HG02623 (cell line): Measurements from ENCODE around the gene DGKD.

Experiments used
- ATAC-seq: cut with Tn5 transposase; IDR thresholded peaks from one replicate; pipeline ENCODE4 v1.9.1; 2021; ENCODE audit warnings: moderate library complexity; ENCODE audit not compliant: unreplicated experiment

The DGKD gene

DNA sequence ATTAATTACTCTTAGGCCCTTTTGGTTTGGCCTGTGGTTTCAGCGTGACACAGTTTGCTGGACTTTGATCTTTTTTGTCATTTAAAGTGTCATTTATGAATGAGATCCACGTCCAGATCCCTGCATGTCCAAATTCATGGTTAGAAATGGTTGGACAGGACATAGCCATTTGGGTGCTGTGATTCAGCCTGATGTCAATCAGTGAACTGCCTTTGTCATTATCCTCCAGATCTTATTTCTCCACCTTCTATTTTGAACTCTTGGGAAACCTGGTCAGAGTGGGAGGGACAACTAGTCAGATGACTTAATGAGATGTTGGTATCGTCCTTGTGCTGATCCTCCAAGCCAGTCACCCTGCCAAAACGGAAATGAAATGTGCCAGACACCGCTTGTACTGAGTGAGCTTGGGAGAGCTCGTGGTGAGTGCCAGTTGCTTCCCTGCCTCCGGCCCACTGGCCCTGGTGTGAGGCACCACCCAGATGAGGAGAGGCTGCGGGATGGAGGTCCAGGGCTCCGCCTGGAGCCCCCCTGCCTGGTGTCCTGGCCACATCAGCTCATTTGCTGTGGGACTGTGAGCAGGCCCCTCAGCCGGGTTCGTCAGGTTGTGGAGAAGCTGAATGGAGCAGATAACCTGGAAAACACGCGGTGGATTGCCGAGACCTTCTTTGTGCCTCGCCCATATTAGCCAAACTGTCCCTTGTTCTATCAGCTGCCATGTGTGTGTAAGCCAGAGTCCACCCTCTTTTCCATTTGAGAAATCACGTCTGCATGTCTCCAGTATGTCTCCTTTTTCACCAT is 70.1 kb downstream of the DGKD start:
- no peak for ATAC-seq

DNA sequence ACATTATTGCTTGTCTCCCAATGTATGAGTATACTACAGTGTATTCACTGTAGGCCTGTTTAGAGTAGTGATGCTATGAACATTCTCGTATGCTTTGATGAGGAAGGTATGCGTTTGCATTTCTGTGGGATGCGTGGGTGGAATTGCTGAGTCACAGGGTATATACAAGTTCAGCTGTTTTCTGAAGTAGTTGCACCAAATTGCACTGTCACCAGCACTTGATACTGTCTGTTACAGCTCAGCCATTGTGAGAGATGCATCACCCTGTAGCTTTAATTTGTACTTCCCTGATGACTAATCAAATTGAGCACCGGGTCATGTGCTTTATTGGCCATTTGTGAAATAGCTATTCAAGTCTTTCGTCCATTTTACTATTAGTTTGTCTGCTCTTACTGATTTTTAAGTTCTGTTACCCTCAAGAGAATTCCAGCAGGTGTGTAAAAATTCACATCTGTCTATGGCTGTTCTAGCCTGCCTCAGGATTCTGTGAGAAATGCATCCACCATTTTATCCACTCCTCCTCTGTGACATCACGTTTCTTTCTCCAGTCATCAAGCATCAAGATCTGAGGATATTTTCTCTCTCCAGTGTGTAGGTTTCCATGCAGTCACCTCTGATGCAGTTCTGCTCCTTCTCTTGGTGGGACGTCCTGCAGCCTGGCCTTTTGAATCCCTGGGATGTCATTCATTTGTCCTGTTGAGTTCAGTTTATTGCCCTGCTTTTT is 72.5 kb downstream of the DGKD start:
- ATAC-seq: no peak

DNA sequence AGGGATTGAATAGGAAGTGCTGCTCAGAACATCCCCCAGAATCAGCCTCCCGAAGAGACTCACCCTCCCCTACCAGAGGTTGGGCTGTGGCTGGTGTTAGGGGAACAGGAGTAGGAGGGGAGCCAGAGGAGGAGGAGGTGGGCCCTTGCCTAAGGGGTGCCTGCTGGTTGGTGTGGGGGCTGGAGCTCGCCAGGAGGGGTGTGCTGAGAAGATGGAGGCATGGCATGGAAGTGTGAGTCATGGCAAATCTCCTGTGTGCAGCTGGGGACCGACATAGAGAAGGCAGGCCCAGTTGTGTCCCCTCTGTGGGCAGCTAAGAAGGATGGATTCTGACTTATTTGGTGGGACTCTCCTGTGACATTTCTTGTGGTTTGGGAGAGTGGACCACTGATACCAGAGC is 73.7 kb downstream of the DGKD start:
- ATAC-seq: no peak

DNA sequence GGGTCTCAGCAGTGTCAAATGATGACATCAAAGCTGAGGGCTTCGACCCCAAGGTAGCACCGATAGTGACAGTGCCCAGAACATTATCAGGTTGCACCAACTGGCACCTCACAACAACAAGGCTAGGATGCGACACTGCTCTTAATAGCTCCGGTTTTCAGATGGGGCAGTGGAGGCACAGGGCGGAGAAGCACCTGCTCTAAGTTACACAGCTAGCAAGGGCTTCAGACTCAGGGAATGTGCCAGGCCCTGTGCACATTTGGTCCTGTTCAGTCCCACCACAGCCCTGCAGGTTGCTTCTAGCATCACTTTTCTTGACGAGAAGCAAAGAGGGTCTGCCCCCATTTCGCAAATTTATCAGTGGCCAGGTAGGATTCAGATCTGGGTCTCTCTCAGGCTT is 74.1 kb downstream of the DGKD start:
- no peak for ATAC-seq

DNA sequence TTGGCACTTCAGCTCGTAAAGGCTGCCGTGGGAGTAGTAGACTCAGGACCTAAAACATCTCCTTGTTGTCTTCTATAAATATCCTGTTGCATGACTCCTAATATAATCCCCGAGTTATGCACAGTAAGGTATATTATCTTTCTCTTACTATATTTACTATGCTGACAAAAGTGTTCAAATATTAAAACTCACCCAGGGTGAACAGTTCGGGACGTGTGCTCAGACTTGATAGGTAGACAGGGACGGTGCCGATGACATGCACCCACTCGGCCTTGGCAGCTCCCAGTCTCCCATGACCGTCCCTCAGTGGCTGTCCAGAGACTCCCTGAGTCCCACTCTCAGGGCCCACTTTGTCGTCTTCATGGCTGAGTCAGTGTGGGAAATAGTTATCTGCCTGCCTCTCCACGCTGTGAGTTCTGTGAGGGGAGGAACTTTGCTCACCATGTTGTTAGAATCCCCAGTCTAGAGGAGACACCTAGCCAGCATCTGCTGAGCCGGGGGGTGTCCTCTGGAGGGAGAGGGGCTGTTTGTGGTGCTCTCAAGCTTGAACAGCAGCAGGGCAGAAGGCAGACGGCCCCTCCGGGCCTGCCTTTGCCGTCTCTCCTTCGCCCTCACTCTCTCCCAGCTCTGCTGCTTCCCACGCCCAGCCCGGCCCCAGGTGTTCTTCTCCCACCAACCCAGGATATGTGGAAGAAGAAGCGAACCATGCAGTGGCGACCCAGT is 75.0 kb downstream of the DGKD start:
- no peak for ATAC-seq

DNA sequence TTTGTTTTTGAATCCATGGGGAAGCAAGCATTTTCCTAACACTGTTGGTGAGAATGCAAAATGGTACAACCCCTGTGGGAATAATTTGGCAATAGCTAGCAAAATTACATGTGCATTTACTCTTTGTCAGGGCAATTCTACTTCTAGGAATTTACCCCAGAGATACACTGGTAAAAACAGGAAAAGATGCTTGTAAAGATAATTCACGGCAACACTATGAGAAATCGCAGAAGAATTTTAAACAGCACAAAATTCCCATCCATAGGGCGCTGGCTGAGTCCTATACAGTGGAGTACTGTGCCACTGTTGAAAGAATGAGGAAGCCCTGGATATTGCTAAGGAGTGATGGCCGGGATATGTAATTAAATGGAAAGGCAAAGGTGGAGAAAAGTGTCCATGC is 75.8 kb downstream of the DGKD start:
- no peak for ATAC-seq

DNA sequence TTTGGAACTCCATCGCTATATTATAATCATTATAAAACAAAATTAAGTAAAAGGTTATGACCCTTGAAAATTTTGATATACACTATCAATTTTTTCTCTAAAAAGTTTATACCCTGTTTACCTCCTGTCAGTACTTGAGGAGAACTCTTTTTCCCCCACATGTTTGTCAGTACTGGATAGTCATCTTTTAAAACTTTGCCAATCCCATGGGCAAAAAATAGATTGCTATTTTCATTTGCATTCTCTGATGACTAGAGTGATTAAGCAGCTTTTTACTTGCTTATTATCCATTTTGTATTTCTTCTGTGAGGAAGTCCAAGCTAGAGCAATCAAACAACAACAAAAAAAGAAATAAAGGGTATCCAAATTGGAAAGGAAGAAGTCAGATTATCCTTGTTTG is 76.4 kb downstream of the DGKD start:
- ATAC-seq: no peak

DNA sequence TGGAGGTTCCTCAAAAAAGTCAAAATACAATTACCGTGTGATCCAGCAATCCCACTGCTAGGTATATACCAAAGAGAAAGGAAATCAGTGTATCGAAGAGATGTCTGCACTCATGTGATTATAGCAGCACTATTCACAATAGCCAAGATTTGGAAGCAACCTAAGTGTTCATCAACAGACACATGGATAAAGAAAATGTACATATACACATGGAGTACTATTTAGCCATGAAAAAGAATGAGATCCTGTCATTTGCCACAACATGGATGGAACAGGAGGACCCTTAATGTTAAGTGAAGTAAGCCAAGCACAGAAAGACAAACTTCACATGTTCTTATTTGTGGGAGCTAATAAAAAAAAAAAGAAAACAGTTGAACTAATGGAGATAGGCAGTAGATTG is 78.7 kb downstream of the DGKD start:
- no peak for ATAC-seq

DNA sequence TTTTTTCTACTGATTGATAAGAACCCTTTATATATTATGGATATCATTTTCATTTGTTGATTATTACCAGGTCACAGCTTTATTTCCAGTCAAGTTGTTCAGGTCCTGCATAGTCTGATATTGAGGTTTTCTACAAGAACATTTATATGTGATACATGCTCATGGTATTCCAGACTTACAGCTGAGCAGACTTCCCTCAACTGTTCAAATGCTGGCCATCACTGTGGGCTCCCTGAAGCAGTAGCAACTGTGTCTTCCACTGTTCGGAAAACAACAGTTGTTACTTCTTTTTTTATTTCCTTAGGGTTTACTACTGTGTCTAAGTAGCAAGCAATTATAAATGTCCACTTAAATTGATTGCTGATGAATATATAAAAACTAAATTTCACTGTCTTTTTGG is 79.5 kb downstream of the DGKD start:
- ATAC-seq: no peak

DNA sequence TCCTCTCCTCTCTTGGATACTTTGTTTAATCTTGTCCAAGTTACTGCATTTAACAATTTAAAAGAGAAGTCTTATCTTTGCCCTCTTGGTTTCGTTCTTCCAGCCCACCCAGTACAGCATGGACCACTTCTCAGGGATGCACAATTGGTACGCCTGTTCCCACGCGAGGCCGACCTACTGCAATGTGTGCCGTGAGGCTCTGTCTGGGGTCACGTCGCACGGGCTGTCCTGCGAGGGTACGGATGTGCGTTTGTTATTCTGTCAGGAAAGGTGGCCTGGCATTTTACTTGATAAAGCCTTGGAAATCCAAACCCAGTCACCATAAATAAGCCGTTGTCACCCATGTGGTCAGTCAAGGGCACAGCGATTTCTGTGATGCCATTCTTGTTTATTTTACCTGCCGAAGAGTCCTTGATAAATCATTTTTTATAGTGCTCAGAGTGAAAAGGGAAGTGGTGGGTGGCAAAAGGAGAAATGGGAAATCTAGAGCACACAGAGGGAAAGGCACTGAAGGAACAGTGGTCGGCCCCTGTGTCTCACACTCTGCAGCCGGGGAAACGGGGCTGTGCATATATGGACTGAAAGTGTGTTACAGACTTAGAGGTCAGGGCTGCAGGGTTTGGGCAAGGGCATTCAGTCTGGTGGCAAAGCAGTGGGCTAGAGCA is 80.5 kb downstream of the DGKD start:
- ATAC-seq: no peak

DNA sequence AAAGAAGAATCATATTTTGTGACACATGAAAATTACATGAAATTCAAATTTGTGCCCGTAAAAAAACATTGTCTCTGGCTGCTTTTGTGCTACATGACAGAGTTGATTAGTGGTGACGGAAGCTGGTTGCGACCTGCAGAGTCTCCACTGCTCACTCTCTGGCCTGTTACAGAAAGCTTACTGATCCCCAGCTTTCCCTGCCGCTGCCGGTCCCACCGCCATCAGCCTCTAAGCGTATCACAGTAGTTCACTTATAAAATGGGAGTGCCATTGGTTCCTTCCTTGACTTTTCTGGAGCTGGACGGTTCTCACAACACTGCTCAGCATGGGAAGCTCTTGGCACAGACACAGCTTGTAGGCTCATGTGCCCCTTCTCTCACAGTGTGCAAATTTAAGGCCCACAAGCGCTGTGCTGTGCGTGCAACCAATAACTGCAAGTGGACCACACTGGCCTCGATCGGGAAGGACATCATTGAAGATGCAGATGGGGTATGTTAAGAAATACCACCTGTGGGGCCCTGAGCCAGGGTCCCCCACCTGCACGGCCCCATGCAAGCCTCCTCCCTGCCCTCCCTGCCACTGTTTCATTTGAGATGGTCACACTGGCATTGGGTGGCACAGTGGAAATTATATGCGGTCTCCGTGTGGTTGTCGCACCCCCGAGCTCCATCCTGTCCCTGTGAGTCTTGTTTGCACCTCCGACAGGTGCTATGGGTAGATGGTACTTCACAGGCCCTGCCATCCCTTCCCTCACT is 81.3 kb downstream of the DGKD start:
- ATAC-seq: no peak

DNA sequence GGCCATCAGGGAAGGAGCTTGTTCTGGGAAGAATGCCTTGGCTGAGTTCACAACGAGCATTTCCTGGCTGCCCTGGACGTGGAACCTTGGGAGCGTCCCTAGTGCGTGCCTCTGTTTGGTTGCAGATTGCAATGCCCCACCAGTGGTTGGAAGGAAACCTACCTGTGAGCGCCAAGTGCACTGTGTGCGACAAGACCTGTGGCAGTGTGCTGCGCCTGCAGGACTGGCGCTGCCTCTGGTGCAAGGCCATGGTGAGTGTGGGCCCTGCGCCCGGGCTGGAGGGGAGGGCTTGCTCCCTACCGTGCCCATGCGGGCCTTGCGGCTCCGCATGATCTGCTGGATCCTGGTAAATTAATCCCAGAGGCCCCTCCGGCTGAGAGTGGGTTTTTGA is 81.9 kb downstream of the DGKD start:
- ATAC-seq: no peak

DNA sequence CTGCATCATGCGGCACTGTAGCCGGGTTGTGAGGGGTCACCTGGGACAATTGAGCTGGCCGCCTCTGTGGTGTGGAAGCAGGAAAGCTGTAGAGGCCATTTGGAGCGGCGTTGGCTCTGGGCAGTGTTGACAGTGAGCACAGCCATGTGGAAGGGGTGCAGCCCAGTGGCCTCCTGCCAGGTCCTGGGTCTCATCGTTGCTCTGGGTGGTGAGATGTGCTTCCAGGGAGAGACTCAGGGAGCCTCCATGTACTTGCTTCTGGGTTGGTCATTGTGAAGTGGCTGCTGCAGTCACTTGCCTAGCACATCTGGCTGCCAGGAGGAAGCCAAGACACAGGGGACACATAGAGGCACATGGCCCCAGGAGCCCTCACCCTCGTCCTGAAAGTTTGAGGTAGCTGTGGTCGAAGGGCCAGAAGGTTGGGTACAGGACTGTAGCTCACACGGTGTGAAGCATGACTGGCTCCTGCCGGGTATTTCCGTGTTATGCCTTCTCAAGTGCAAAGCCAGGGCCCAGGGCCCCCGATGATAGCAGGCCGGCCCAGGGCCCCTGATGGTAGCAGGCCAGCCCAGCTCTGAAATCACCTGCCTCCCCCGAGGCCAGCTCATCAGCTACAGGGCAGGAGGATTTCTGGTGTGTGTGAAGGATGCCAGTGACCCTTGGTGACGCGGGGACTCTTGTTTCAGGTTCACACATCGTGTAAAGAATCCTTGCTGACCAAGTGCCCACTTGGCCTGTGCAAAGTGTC is 82.6 kb downstream of the DGKD start:
- ATAC-seq: no peak

DNA sequence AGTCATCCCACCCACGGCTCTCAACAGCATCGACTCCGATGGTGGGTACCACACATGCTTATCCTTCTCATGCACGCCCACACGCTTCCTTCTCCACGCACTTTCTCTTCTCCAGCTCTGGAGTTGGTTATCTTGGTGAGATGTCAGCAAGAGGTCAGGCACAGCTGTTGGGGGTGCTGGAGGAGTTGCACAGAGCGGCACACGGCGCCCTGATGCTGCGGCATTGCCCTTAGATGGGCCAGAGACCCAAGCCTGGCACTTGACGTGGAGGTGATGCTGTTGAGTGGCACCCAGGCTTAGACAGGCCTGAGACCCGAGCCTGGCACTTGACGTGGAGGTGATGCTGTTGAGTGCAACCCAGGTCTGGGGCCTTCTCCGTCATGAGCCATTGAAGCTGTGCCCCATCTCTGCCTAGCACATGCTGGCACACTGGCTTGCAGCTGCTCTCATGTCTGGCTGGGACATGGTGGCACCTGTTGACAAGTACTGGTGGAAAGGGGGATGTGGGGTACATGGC is 83.2 kb downstream of the DGKD start:
- ATAC-seq: no peak

DNA sequence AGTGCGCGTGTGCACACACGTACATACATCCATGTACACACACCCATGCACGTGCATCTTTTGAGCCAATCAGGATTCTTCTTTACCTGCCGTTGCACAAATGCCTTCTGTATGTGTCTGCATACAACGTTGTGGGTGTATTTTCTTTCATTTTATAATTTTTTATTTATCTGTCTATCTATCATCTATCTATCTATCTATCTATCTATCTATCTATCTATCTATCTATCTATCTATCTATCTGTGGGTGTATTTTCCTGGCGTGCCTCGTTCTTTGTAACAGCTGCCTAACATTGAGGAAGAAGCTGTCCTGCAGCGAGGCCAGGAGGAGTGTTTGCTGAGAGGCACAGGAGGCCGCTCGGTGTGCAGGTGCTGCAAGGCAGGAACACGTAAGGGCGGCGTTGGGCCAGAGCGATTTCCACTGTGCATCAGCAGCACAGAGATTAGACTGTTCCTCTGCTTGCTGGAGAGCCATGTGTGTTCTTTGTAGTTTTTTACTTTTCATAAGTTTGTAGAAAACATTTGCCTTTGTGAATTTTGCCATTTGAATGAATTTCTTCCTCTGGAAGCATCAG is 84.4 kb downstream of the DGKD start:
- no peak for ATAC-seq

DNA sequence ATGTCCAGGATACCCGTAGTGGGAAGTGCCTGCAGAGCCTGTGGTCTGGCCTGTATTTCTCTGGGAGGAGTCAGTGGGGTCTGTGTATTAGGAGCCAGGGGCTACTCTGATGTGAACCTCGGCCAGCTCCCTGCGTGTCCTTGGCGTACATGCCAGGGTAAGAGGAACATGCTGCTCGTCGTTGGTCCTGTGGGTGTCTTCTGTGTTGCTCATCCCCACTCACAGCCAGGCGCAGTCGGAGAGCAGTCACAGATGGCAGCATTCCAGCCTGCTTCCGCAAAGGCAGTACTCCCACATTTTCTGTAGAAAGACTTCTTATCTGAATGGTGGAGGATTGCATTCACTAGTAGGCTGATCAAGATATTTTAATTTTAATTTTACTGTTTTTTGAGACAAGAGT is 84.9 kb downstream of the DGKD start:
- no peak for ATAC-seq

DNA sequence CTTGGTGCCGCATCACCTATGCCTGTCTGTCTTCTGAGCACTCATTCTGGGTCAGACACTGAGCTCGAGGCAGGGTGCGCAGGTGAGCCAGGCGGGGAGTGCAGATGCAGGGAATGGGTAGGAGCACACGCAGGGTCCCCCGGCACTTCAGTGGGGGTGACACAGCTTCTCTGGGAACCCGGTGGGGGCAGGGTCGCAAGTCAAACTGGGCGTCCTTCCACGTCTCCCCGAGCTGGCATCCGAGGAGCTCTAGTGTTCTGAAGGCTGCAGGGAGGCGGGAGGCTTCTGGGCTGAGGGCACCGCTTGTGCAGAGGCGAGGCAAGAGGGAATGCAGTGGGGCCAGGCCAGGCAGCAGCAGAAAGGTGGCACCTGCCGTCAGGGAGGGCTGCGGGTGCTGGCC is 86.0 kb downstream of the DGKD start:
- ATAC-seq: no peak

DNA sequence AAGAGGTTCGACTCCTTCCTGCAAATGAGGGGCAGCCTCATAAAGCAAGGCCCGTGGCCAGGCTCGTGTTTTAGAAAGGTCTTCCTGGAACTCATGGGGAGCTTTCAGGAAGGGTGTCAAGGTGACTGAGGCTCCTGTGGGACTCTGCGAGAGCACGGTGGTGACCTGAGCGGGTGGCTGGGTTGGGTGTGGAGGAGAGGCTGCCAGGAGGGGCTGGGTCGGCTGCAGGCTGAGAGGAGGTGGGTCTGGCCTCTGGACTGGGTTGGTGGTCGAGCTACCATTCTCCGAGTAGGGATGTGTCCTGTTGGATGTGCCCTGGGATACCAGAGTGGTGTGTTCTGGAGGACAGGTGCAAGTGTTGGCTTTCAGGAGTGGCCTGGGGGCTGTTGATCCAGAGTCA is 86.4 kb downstream of the DGKD start:
- no peak for ATAC-seq
